H9 (cell line): ENCODE results near the gene ANKRD29. TPM values are rescaled to one million over a fixed set of nuclear protein-coding genes. Genes with fewer than 3 reads are reported as not detected.

Experiments used
- DNase-seq: peaks from one replicate; pipeline ENCODE4 v3.0.0-alpha.2; 2017
- H2AFZ ChIP-seq: one replicate; pipeline ENCODE4 v1.6.1; 2013; ENCODE audit warnings: mild to moderate bottlenecking, low read length, control low read depth, moderate library complexity
- H2AK5ac ChIP-seq: 2 replicates; pipeline ENCODE4 v1.6.1; 2013; ENCODE audit warnings: low read length, control low read depth, mixed read lengths; ENCODE audit not compliant: insufficient read length
- H2BK120ac ChIP-seq: one replicate; pipeline ENCODE4 v1.6.1; 2013; ENCODE audit warnings: low read depth, mild to moderate bottlenecking, low read length, control low read depth, inconsistent platforms; ENCODE audit not compliant: poor library complexity, severe bottlenecking
- H2BK12ac ChIP-seq: 2 replicates; pipeline ENCODE4 v1.6.1; 2013; ENCODE audit warnings: low read length, control low read depth, mixed read lengths, low read depth; ENCODE audit not compliant: insufficient read length
- H2BK15ac ChIP-seq: 2 replicates; pipeline ENCODE4 v1.6.1; 2013; ENCODE audit warnings: low read depth, low read length, control low read depth
- H2BK20ac ChIP-seq: one replicate; pipeline ENCODE4 v1.6.1; 2013; ENCODE audit warnings: low read depth, mild to moderate bottlenecking, low read length, control low read depth, inconsistent platforms; ENCODE audit not compliant: poor library complexity, severe bottlenecking
- H2BK5ac ChIP-seq: 2 replicates; pipeline ENCODE4 v1.6.1; 2013; ENCODE audit warnings: low read length, control low read depth, mixed read lengths; ENCODE audit not compliant: insufficient read length
- H3K14ac ChIP-seq: 2 replicates; pipeline ENCODE4 v1.6.1; 2013; ENCODE audit warnings: low read length, control low read depth; ENCODE audit not compliant: insufficient read depth
- H3K18ac ChIP-seq: 2 replicates; pipeline ENCODE4 v1.6.1; 2013; ENCODE audit warnings: low read depth, mild to moderate bottlenecking, mixed read lengths, low read length, control low read depth; ENCODE audit not compliant: insufficient read length
- H3K23ac ChIP-seq: 2 replicates; pipeline ENCODE4 v1.6.1; 2013; ENCODE audit warnings: low read length, control low read depth, mixed read lengths, low read depth; ENCODE audit not compliant: insufficient read length
- H3K23me2 ChIP-seq: 2 replicates; pipeline ENCODE4 v1.6.1; 2013; ENCODE audit warnings: low read depth, mild to moderate bottlenecking, mixed read lengths, low read length, control low read depth; ENCODE audit not compliant: insufficient read length, poor library complexity, severe bottlenecking
- H3K27ac ChIP-seq: 2 replicates; pipeline ENCODE4 v1.5.1; 2013; ENCODE audit warnings: low read length, control low read depth, mixed read lengths, low read depth; ENCODE audit not compliant: insufficient read length
- H3K27me3 ChIP-seq: 2 replicates; pipeline ENCODE4 v1.6.1; 2013; ENCODE audit warnings: low read length, control low read depth, inconsistent platforms; ENCODE audit not compliant: insufficient read depth
- H3K4ac ChIP-seq: 2 replicates; pipeline ENCODE4 v1.6.1; 2013; ENCODE audit warnings: low read depth, mild to moderate bottlenecking, control low read depth, inconsistent platforms, low read length, moderate library complexity
- H3K4me1 ChIP-seq: 2 replicates; pipeline ENCODE4 v1.6.1; 2013; ENCODE audit warnings: low read length, control low read depth, inconsistent platforms; ENCODE audit not compliant: insufficient read depth
- H3K4me2 ChIP-seq: 2 replicates; pipeline ENCODE4 v1.6.1; 2013; ENCODE audit warnings: low read length, control low read depth, mixed read lengths; ENCODE audit not compliant: insufficient read length, insufficient read depth
- H3K56ac ChIP-seq: 2 replicates; pipeline ENCODE4 v1.6.1; 2013; ENCODE audit warnings: low read depth, mild to moderate bottlenecking, mixed read lengths, low read length, control low read depth; ENCODE audit not compliant: insufficient read length
- H3K79me1 ChIP-seq: 2 replicates; pipeline ENCODE4 v1.6.1; 2013; ENCODE audit warnings: low read depth, mild to moderate bottlenecking, moderate library complexity, low read length, control low read depth, inconsistent platforms; ENCODE audit not compliant: insufficient read depth, poor library complexity, severe bottlenecking
- H3K79me2 ChIP-seq: 2 replicates; pipeline ENCODE4 v1.6.1; 2013; ENCODE audit warnings: low read length, control low read depth, inconsistent platforms; ENCODE audit not compliant: insufficient read depth
- H3K9ac ChIP-seq: 2 replicates; pipeline ENCODE4 v1.6.1; 2013; ENCODE audit warnings: low read length, control low read depth, mixed read lengths; ENCODE audit not compliant: insufficient read length; ENCODE audit errors: extremely low read depth
- H3K9me3 ChIP-seq: one replicate; pipeline ENCODE4 v1.6.1; 2013; ENCODE audit warnings: low read depth, low read length, inconsistent platforms; ENCODE audit not compliant: control insufficient read depth
- H3T11ph ChIP-seq: one replicate; pipeline ENCODE4 v1.6.1; 2013; ENCODE audit warnings: mild to moderate bottlenecking, low read length, control low read depth, inconsistent platforms
- H4K20me1 ChIP-seq: one replicate; pipeline ENCODE4 v1.6.1; 2013; ENCODE audit not compliant: control insufficient read depth, insufficient read length, insufficient read depth
- H4K5ac ChIP-seq: 2 replicates; pipeline ENCODE4 v1.6.1; 2013; ENCODE audit warnings: low read depth, mild to moderate bottlenecking, mixed read lengths, low read length, control low read depth; ENCODE audit not compliant: insufficient read length
- H4K8ac ChIP-seq: replicated peaks from 2 replicates; pipeline ENCODE4 v1.6.1; 2013; ENCODE audit warnings: low read length, control low read depth, mixed read lengths, low read depth; ENCODE audit not compliant: insufficient read length
- H4K91ac ChIP-seq: 2 replicates; pipeline ENCODE4 v1.6.1; 2013; ENCODE audit warnings: low read depth, mild to moderate bottlenecking, moderate library complexity, mixed read lengths, low read length, control low read depth; ENCODE audit not compliant: insufficient read length
- H3K27ac Mint-ChIP-seq, 3 experiments: 2 replicates in 2 of 3; 3 replicates in 1 of 3; pipeline ENCODE4 v1.8.0; 2020 to 2021; ENCODE audit warnings: mixed read lengths in 3 of 3, mild to moderate bottlenecking in 1 of 3, moderate library complexity in 1 of 3
- H3K27me3 Mint-ChIP-seq: 2 replicates; pipeline ENCODE4 v1.8.0; 2021; ENCODE audit warnings: low read depth, mild to moderate bottlenecking, moderate library complexity, mixed read lengths
- H3K36me3 Mint-ChIP-seq, 3 experiments: 2 replicates in 2 of 3; 3 replicates in 1 of 3; pipeline ENCODE4 v1.8.0; 2020 to 2021; ENCODE audit warnings: low read depth in 3 of 3, mixed read lengths in 3 of 3; ENCODE audit not compliant: insufficient read depth in 1 of 3
- H3K4me1 Mint-ChIP-seq, 2 experiments: 2 replicates each; pipeline ENCODE4 v1.8.0; 2020; ENCODE audit warnings: mixed read lengths in 2 of 2
- H3K4me3 Mint-ChIP-seq, 2 experiments: 2 replicates in 1 of 2; 3 replicates in 1 of 2; pipeline ENCODE4 v1.8.0; 2020 to 2021; ENCODE audit warnings: mild to moderate bottlenecking in 2 of 2, mixed read lengths in 2 of 2, moderate library complexity in 1 of 2
- H3K9me3 Mint-ChIP-seq, 2 experiments: 2 replicates in 1 of 2; 3 replicates in 1 of 2; pipeline ENCODE4 v1.8.0; 2020; ENCODE audit warnings: mild to moderate bottlenecking in 2 of 2, mixed read lengths in 2 of 2, moderate library complexity in 1 of 2
- WGBS: extraction: QIAGEN DNeasy Blood & Tissue Kit; methylation state at CpG from one replicate; pipeline ENCODE4 v1.1.7; 2013; ENCODE audit warnings: missing lambda C conversion rate, low lambda C conversion rate, mixed read lengths; ENCODE audit not compliant: insufficient read length; ENCODE audit errors: extremely low coverage; 5-methylcytosine and 5-hydroxymethylcytosine counted together
- total RNA-seq: library from RNA; stranded (reverse); gene quantifications from 2 replicates; pipeline ENCODE4 v1.2.1, GENCODE V29; 2021
- TF ChIP-seq, protein P1 (sequence below): fragments of 200-600 bp; sonication (generic); conservative IDR thresholded peaks from 3 replicates; pipeline ENCODE4 v1.8.0; 2021; ENCODE audit warnings: antibody characterized with exemption, mild to moderate bottlenecking

Gene ANKRD29
- total RNA-seq, 1 experiment from 2014 or later = 2.1 TPM

DNA sequence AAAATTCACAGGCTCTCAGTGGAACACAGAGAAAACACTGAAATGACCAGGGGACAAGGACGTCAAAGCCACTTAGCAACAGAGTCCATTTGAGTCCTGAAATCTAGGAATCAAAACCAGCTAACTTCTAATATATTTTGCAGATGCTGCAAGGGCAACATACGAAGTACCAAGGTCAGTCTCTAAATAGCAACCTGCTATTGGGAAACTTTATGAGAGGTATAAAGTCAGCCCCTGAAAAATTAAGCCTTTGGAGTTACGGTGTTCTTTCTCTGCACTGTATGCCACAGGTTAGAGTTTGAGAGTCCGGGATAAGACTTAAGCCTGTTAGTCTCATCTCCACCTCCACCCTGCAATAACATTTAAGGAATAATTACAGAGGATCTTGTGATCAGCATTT, 89.7 kb downstream of the ANKRD29 start:
- no peak overlapping the region for H2BK15ac ChIP-seq
- no peak overlapping the region for H3T11ph ChIP-seq
- H3K4me2 ChIP-seq = no peak overlapping the region
- TF ChIP-seq, protein P1, sequence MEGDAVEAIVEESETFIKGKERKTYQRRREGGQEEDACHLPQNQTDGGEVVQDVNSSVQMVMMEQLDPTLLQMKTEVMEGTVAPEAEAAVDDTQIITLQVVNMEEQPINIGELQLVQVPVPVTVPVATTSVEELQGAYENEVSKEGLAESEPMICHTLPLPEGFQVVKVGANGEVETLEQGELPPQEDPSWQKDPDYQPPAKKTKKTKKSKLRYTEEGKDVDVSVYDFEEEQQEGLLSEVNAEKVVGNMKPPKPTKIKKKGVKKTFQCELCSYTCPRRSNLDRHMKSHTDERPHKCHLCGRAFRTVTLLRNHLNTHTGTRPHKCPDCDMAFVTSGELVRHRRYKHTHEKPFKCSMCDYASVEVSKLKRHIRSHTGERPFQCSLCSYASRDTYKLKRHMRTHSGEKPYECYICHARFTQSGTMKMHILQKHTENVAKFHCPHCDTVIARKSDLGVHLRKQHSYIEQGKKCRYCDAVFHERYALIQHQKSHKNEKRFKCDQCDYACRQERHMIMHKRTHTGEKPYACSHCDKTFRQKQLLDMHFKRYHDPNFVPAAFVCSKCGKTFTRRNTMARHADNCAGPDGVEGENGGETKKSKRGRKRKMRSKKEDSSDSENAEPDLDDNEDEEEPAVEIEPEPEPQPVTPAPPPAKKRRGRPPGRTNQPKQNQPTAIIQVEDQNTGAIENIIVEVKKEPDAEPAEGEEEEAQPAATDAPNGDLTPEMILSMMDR = no peak
- H3K4ac ChIP-seq = no peak overlapping the region
- H2BK12ac ChIP-seq = no peak overlapping the region
- H3K27me3 ChIP-seq = no peaks in the 10 kb centered on the region
- no peak overlapping the region for H3K18ac ChIP-seq
- no peak overlapping the region for H3K23ac ChIP-seq
- H4K20me1 ChIP-seq = no peaks in the 10 kb centered on the region
- no peak overlapping the region for H2BK5ac ChIP-seq
- no peak for DNase-seq
- no peak overlapping the region for H3K56ac ChIP-seq
- H2AFZ ChIP-seq = no peak overlapping the region
- H3K4me1 ChIP-seq = peaks cover 2% of the 10 kb centered on the region; the same call in 1 of the 2 replicates
- H2BK120ac ChIP-seq = no peak overlapping the region
- H2BK20ac ChIP-seq = no peak overlapping the region
- Mint-ChIP-seq H3K27me3 (no peaks in the 10 kb centered on the region), H3K9me3 (no peaks in the 10 kb centered on the region), H3K4me1 (peaks cover 10 to 16% of the 10 kb centered on the region in 2 experiments; a peak in 3 of 4 replicates), H3K36me3 (peaks cover 13 to 35% (median 35%) of the 10 kb centered on the region in 3 experiments), H3K4me3 (no peak overlapping the region), H3K27ac (no peak overlapping the region)
- no CpG with 5 or more reads among the region's 4 CpGs for WGBS
- no peak overlapping the region for H3K27ac ChIP-seq
- H3K9ac ChIP-seq = no peak overlapping the region
- H3K23me2 ChIP-seq = no peaks in the 10 kb centered on the region
- no peaks in the 10 kb centered on the region for H3K79me1 ChIP-seq
- H3K79me2 ChIP-seq = no peaks in the 10 kb centered on the region
- no peak overlapping the region for H3K14ac ChIP-seq
- H4K8ac ChIP-seq = no peak overlapping the region
- no peak overlapping the region for H4K5ac ChIP-seq
- no peaks in the 10 kb centered on the region for H3K9me3 ChIP-seq
- no peak overlapping the region for H2AK5ac ChIP-seq
- H4K91ac ChIP-seq = no peak overlapping the region
